HepG2 (cell line): ENCODE results near the gene NDE1. TPM values are rescaled to one million over a fixed set of nuclear protein-coding genes. Genes with fewer than 3 reads are reported as not detected.

Experiments used
- BCL3 ChIP-seq: sonication (generic); formaldehyde crosslinking; IDR thresholded peaks from 2 replicates; pipeline ENCODE4 v1.5.1; 2020; ENCODE audit warnings: mild to moderate bottlenecking, missing genetic modification reagents, moderate library complexity
- DBP ChIP-seq: sonication (generic); formaldehyde crosslinking; IDR thresholded peaks from 2 replicates; pipeline ENCODE4 v1.4.0; 2020; ENCODE audit warnings: missing genetic modification reagents; ENCODE audit errors: not compliant biosample characterization
- ISX ChIP-seq: sonication (generic); formaldehyde crosslinking; conservative IDR thresholded peaks from 2 replicates; pipeline ENCODE4 v1.5.0; 2020; ENCODE audit warnings: missing genetic modification reagents
- KAT7 ChIP-seq: IDR thresholded peaks from 2 replicates; pipeline ENCODE4 v1.6.1; 2018; ENCODE audit warnings: borderline replicate concordance, missing compliant biosample characterization
- KLF6 ChIP-seq: IDR thresholded peaks from 2 replicates; pipeline ENCODE4 v1.8.0; 2016; ENCODE audit warnings: missing biosample characterization, missing genetic modification reagents
- LCORL ChIP-seq, 2 experiments: fragments of 450-650 bp in 1 of 2; sonication (generic) in 1 of 2; formaldehyde crosslinking in 1 of 2; IDR thresholded peaks; 2 replicates each; pipeline versions ENCODE4 v1.5.0 to v1.6.1; 2017 to 2020; ENCODE audit warnings: antibody characterized with exemption in 1 of 2, missing genetic modification reagents in 1 of 2
- MAX ChIP-seq: IDR thresholded peaks from 2 replicates; pipeline ENCODE4 v1.6.1; 2012; ENCODE audit warnings: inconsistent platforms
- MEIS2 ChIP-seq: sonication (generic); formaldehyde crosslinking; IDR thresholded peaks from 2 replicates; pipeline ENCODE4 v1.9.0; 2021; ENCODE audit warnings: mild to moderate bottlenecking, missing genetic modification reagents
- NFE2 ChIP-seq: sonication (generic); formaldehyde crosslinking; IDR thresholded peaks from 2 replicates; pipeline ENCODE4 v1.4.0; 2020; ENCODE audit warnings: missing genetic modification reagents
- NFE2L1 ChIP-seq: sonication (generic); formaldehyde crosslinking; IDR thresholded peaks from 2 replicates; pipeline ENCODE4 v1.4.0; 2020; ENCODE audit warnings: missing genetic modification reagents, mild to moderate bottlenecking, borderline replicate concordance
- REPIN1 ChIP-seq: sonication (generic); formaldehyde crosslinking; IDR thresholded peaks from 2 replicates; pipeline ENCODE4 v1.8.0; 2022; ENCODE audit warnings: missing genetic modification reagents, low read depth, mild to moderate bottlenecking, borderline replicate concordance
- RFXAP ChIP-seq: sonication (generic); formaldehyde crosslinking; IDR thresholded peaks from 2 replicates; pipeline ENCODE4 v1.4.0; 2020; ENCODE audit warnings: missing genetic modification reagents, borderline replicate concordance
- SRY ChIP-seq: sonication (generic); formaldehyde crosslinking; IDR thresholded peaks from 2 replicates; pipeline ENCODE4 v1.8.0; 2022; ENCODE audit warnings: mild to moderate bottlenecking, missing genetic modification reagents
- TBX3 ChIP-seq: fragments of 450-650 bp; IDR thresholded peaks from 2 replicates; pipeline ENCODE4 v1.6.1; 2017; ENCODE audit warnings: antibody characterized with exemption, mild to moderate bottlenecking, inconsistent platforms, borderline replicate concordance
- WIZ ChIP-seq: sonication (generic); formaldehyde crosslinking; IDR thresholded peaks from 2 replicates; pipeline ENCODE4 v1.5.1; 2020; ENCODE audit warnings: mild to moderate bottlenecking, missing genetic modification reagents
- XBP1 ChIP-seq: sonication (generic); formaldehyde crosslinking; IDR thresholded peaks from 2 replicates; pipeline ENCODE4 v1.5.0; 2020; ENCODE audit warnings: missing genetic modification reagents
- ZHX2 ChIP-seq, 2 experiments: sonication (generic) in 1 of 2; formaldehyde crosslinking in 1 of 2; IDR thresholded peaks; 2 replicates each; pipeline versions ENCODE4 v1.6.1 to v1.9.0; 2014 to 2022; ENCODE audit warnings: antibody characterized with exemption in 1 of 2, borderline replicate concordance in 1 of 2, inconsistent platforms in 1 of 2, low read depth in 1 of 2, missing genetic modification reagents in 1 of 2
- ZNF20 ChIP-seq: sonication (generic); formaldehyde crosslinking; IDR thresholded peaks from 2 replicates; pipeline ENCODE4 v1.4.0; 2020; ENCODE audit warnings: mild to moderate bottlenecking, moderate library complexity, missing genetic modification reagents
- ZNF414 ChIP-seq: sonication (generic); formaldehyde crosslinking; IDR thresholded peaks from 2 replicates; pipeline ENCODE4 v1.5.0; 2020; ENCODE audit warnings: missing genetic modification reagents
- ZNF451 ChIP-seq: sonication (generic); formaldehyde crosslinking; IDR thresholded peaks from 2 replicates; pipeline ENCODE4 v1.5.0; 2020; ENCODE audit warnings: mild to moderate bottlenecking, missing genetic modification reagents
- ZNF790 ChIP-seq: sonication (generic); formaldehyde crosslinking; IDR thresholded peaks from 2 replicates; pipeline ENCODE4 v1.8.0; 2022; ENCODE audit warnings: missing genetic modification reagents, mild to moderate bottlenecking, borderline replicate concordance
- ZSCAN30 ChIP-seq: sonication (generic); formaldehyde crosslinking; IDR thresholded peaks from 2 replicates; pipeline ENCODE4 v1.5.0; 2020; ENCODE audit warnings: mild to moderate bottlenecking, missing genetic modification reagents
- polyA plus RNA-seq, 8 experiments: library from polyadenylated mRNA; depleted of rRNA in 3 of 8; stranded (reverse) in 7 of 8; unstranded in 1 of 8; fragments of >200 nt; fragmentation: Illumina TruSeq in 4 of 8; extraction: Trizol in 4 of 8; gene quantifications; 2 replicates each; pipeline versions ENCODE4 v1.2.1 to v1.2.3, GENCODE V29; 2011 to 2016; ENCODE audit warnings: low read depth in 4 of 8, missing spikeins in 1 of 8, mixed read lengths in 1 of 8; ENCODE audit not compliant: insufficient read depth in 1 of 8
- total RNA-seq, 5 experiments: library from RNA; depleted of rRNA; stranded (reverse); fragments of >200 nt; fragmentation: Illumina TruSeq; extraction: Trizol; gene quantifications; 2 replicates each; pipeline ENCODE4 v1.2.3, GENCODE V29; 2016; ENCODE audit warnings: low read depth in 1 of 5

The NDE1 gene
- total and polyA plus RNA-seq, 2 of the 13 experiments (the other 11 are each of a cell fraction or from before 2014, with no cell fraction given) = 40.9 to 72.5 TPM

- no peak for TF ChIP-seq BCL3 (CRISPR knock-in tag)
- peak; percentile 12; the same call in 1 of the 2 replicates for TF ChIP-seq RFXAP (CRISPR knock-in tag)
- TF ChIP-seq ZNF451 = no peak
- TF ChIP-seq NFE2L1 (CRISPR knock-in tag) = no peak
- peak; percentile 41; the same call in 1 of the 2 replicates for TF ChIP-seq ISX (CRISPR knock-in tag)
- TF ChIP-seq ZNF20 = no peak
- TF ChIP-seq KLF6 (CRISPR knock-in tag) = peak; percentile 23; the same call in 1 of the 2 replicates
- TF ChIP-seq ZSCAN30 (CRISPR knock-in tag) = 0 out of 2 replicates have a peak, but pooled peaks have one; percentile 5
- TF ChIP-seq LCORL (IDR thresholded peaks at IDR 0.05) = no peak
- no peak for TF ChIP-seq LCORL (CRISPR knock-in tag; IDR thresholded peaks at IDR 0.05)
- TF ChIP-seq NFE2 (CRISPR knock-in tag) = no peak
- TF ChIP-seq ZNF414 (CRISPR knock-in tag) = no peak
- no peak for TF ChIP-seq ZHX2 (IDR thresholded peaks at IDR 0.05; ENCODE audit: low read depth)
- 0 out of 2 replicates have a peak, but pooled peaks have one; percentile 74 for TF ChIP-seq ZHX2 (CRISPR knock-in tag; IDR thresholded peaks at IDR 0.05; ENCODE audit: borderline replicate concordance)
- TF ChIP-seq MEIS2 (CRISPR knock-in tag) = no peak
- TF ChIP-seq DBP = no peak
- no peak for TF ChIP-seq SRY (CRISPR knock-in tag)
- TF ChIP-seq REPIN1 = no peak
- no peak for TF ChIP-seq XBP1
- peak; percentile 80; the same call in 1 of the 2 replicates for TF ChIP-seq ZNF790 (CRISPR knock-in tag)
- no peak for TF ChIP-seq WIZ (CRISPR knock-in tag)
- no peak for TF ChIP-seq MAX
- TF ChIP-seq KAT7 (CRISPR knock-in tag) = no peak
- no peak for TF ChIP-seq TBX3
Measured at GRCh38 chr16:15643946-15644250, 6.1 kb upstream of the NDE1 start (continued).
